Measurements from ENCODE around the gene PTPRO. TPM values are rescaled to one million over a fixed set of nuclear protein-coding genes. Genes with fewer than 3 reads are reported as not detected.

PTPRO gene
- polyA plus RNA-seq (2011; rRNA removed) (0.23 and 0.60 TPM in 2 replicates), polyA minus RNA-seq (2011; rRNA and poly(A)+ RNA removed) (0.19 and 1.6 TPM in 2 replicates)

DNA sequence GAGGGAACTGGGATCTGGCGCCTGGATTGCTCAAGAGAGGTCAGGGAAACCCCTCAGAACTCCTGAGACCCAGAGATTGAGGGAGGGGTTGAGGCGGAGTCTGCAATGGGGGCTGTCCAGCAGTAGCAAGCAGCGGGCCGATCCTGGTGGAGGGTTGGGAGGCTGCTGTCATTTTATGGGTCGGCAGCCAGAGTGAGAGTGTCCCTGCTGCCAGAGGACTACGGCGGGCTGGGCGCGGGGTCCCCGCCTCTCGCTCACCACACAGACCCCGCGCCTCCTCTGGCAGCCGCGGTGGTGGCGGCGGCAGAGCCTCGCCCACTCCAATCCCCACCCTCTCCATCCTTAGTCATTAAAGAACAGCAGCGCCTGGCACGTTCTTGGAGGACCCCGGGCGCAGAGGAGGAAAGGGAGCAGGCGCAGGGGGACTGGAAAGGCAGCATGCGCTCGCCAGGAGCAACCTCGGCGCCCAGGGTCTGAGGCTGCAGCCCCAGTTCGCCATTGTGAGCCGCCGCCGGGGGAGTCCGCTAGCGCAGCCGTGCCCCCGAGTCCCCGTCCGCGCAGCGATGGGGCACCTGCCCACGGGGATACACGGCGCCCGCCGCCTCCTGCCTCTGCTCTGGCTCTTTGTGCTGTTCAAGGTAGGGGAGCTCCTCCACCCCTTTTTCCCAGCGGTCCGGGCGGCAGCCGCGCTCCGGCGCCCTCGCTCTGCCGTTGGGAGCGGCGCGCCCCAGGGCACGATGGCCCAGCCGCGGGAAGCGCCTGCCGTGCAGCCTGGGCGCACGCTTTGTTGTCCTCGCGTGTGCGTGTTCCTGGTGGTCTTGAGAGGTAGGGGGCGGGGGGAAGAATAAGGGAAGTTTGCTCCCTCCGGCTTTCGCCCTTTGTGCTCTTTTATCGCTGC is at the start of gene PTPRO:
TSS of gene PTPRO (plus strand) at position 345 of the 898 bp plus-strand sequence.
- CTCF ChIA-PET, result no interaction called here

GRCh38 chr12:15273896-15274295 is 48.4 kb upstream of the PTPRO start:
- Histone ChIP-seq H3K27me3 (ENCODE audit: control insufficient read depth, insufficient read depth, low read length) (0 out of 2 replicates have a peak, but pooled peaks cover 1% of the 10 kb centered on the region), H3K4me3 (ENCODE audit: low read depth, low read length) (no peak overlapping the region), H3K36me3 (ENCODE audit: control insufficient read depth, insufficient read depth, low read length) (no peaks in the 10 kb centered on the region)
- TF ChIP-seq CTCF (IDR thresholded peaks at IDR 0.05; ENCODE audit: insufficient read depth, low read depth, low read length), result no peak
- no peak for DNase-seq (ENCODE audit: low read depth)
- ChIA-PET POLR2A (no interaction called here), CTCF (interaction anchor here (1.2 to 6.1 kb wide), 2 partner anchors 247 to 250 kb away, joined by 3 to 27 read pairs; no protein-coding TSS in a partner anchor)

More for the DNA sequence above, at the start of gene PTPRO:
- POLR2A ChIA-PET, result no interaction called here
- Histone ChIP-seq H3K36me3 (ENCODE audit: control insufficient read depth, insufficient read depth, low read length) (no peaks in the 10 kb centered on the region), H3K27me3 (ENCODE audit: control insufficient read depth, insufficient read depth, low read length) (peaks cover 17% of the 10 kb centered on the region), H3K4me3 (ENCODE audit: low read depth, low read length) (peak within 1 kb of the TSS; percentile 14; the same call in 1 of the 2 replicates)
- TF ChIP-seq CTCF (IDR thresholded peaks at IDR 0.05; ENCODE audit: insufficient read depth, low read depth, low read length), result no peak
- no peak for DNase-seq (ENCODE audit: low read depth)

GRCh38 chr12:15274561-15274967 is 47.7 kb upstream of the PTPRO start:
- POLR2A ChIA-PET, result no interaction called here

DNA sequence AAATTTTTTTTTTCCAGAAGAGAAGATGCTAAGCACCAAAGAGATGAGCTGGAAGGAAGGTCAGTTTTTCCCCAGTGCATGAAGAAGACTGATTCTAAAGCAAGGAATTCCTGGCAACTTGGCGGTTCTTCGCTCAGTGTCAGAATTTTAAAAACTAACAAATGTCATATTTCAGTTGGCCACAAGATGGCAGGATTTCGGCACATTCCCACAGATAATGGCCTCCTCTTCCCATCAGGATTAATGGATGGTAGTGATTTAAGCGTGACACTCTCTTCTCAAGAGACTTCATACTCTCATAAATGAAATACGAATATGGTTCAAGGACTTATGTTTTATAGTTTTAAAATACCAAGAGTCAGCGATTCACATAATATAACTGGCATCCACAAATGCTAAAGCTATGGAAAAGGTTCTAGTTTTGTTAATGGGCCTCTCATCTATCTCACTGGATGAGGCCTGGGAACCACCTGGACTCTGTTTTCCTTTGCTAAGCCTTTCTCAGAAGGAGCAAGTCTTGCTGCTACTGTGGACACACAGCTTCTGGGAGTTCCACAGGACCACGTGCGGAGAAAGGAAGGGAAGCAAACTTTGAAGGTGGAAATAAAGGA is 46.1 kb upstream of the PTPRO start:
- ChIA-PET CTCF (interaction anchor here (0.8 to 6.1 kb wide), 19 partner anchors 9 to 582 kb away, joined by 3 to 51 read pairs (median 5); no protein-coding TSS in a partner anchor), POLR2A (no interaction called here)
- H3K27me3 ChIP-seq (ENCODE audit: control insufficient read depth, insufficient read depth, low read length), result no peaks in the 10 kb centered on the region; the same call in 1 of the 2 replicates
- no peak overlapping the region for H3K4me3 ChIP-seq (ENCODE audit: low read depth, low read length)
- no peak for DNase-seq (ENCODE audit: low read depth)
- peak; percentile 60 for TF ChIP-seq CTCF (IDR thresholded peaks at IDR 0.05; ENCODE audit: insufficient read depth, low read depth, low read length)
- no peaks in the 10 kb centered on the region for H3K36me3 ChIP-seq (ENCODE audit: control insufficient read depth, insufficient read depth, low read length)

More at GRCh38 chr12:15274561-15274967, 47.7 kb upstream of the PTPRO start:
- no peaks in the 10 kb centered on the region for H3K36me3 ChIP-seq (ENCODE audit: control insufficient read depth, insufficient read depth, low read length)
- no peak for TF ChIP-seq CTCF (IDR thresholded peaks at IDR 0.05; ENCODE audit: insufficient read depth, low read depth, low read length)
- CTCF ChIA-PET, result interaction anchor here (1.2 to 6.1 kb wide), 6 partner anchors 8 to 310 kb away, joined by 3 to 51 read pairs (median 9); no protein-coding TSS in a partner anchor
- H3K4me3 ChIP-seq (ENCODE audit: low read depth, low read length), result no peak overlapping the region
- 0 out of 2 replicates have a peak, but pooled peaks cover 1% of the 10 kb centered on the region for H3K27me3 ChIP-seq (ENCODE audit: control insufficient read depth, insufficient read depth, low read length)
- no peak for DNase-seq (ENCODE audit: low read depth)
